Measurements from ENCODE around the gene LHFPL4. TPM values are rescaled to one million over a fixed set of nuclear protein-coding genes. Genes with fewer than 3 reads are reported as not detected.

LHFPL4 gene
- total and polyA plus RNA-seq, 2 of the 4 experiments (the other 2 are of a cell fraction): not detected

- Histone ChIP-seq H2BK20ac (ENCODE audit: low read depth, low read length) (no peak overlapping the region), H2BK15ac (ENCODE audit: low read depth, low read length) (no peak overlapping the region), H3K4me1 (ENCODE audit: control insufficient read depth, insufficient read depth, low read length) (no peaks in the 10 kb centered on the region), H3K9me1 (ENCODE audit: insufficient read depth, low read length) (no peaks in the 10 kb centered on the region), H3K4me3 (ENCODE audit: insufficient read depth, low read depth, low read length) (no peak overlapping the region), H4K20me1 (ENCODE audit: insufficient read depth, low read length) (no peaks in the 10 kb centered on the region), H3K27me3 (ENCODE audit: control insufficient read depth, insufficient read depth, low read length) (no peaks in the 10 kb centered on the region), H4K8ac (ENCODE audit: low read depth in 2 of 2, low read length in 2 of 2) (no peak overlapping the region), H3K14ac (replicated peaks; ENCODE audit: low read depth, low read length) (no peak overlapping the region), H2AFZ (replicated peaks; ENCODE audit: low read length, poor library complexity) (no peak overlapping the region), H3K9ac (ENCODE audit: low read depth, low read length) (no peak overlapping the region), H2BK120ac (ENCODE audit: low read depth, low read length) (no peak overlapping the region), H4K91ac (ENCODE audit: insufficient read depth, low read depth, low read length) (no peak overlapping the region), H3K27ac (ENCODE audit: insufficient read depth, low read length) (no peak overlapping the region), H3K18ac (ENCODE audit: low read depth, low read length) (no peak overlapping the region), H3K4me2 (ENCODE audit: low read depth, low read length) (no peak overlapping the region), H3K23ac (ENCODE audit: low read depth, low read length) (no peak overlapping the region), H2BK5ac (ENCODE audit: low read depth, low read length, poor library complexity, severe bottlenecking) (no peak overlapping the region), H3K36me3 (ENCODE audit: control insufficient read depth, insufficient read depth, low read length) (no peaks in the 10 kb centered on the region), H3K79me1 (ENCODE audit: low read depth in 1 of 2, low read length in 2 of 2) (no peaks in the 10 kb centered on the region), H3K4ac (ENCODE audit: low read depth, low read length) (no peak overlapping the region), H3K56ac (ENCODE audit: extremely low read depth, insufficient read depth, low read length) (no peak overlapping the region), H2AK5ac (ENCODE audit: low read depth, low read length) (no peak overlapping the region), H3K9me3 (ENCODE audit: control insufficient read depth, insufficient read depth, low read length) (no peaks in the 10 kb centered on the region), H4K5ac (ENCODE audit: low read depth, low read length) (no peak overlapping the region), H2AK9ac (replicated peaks; ENCODE audit: low read depth, low read length, poor library complexity) (no peak overlapping the region)
- no peak for ATAC-seq (ENCODE audit: low read depth)
- dilution Hi-C loops (cut with HindIII; ENCODE audit: low sequenced_read_pairs, unreplicated experiment): no loop called here
- ChIA-PET POLR2A (ENCODE audit: unreplicated experiment) (no interaction called here), CTCF (no interaction called here)
- DNase-seq: no peak
- peak; percentile 47; the same call in 1 of the 2 replicates for TF ChIP-seq NFE2L2 (IDR thresholded peaks at IDR 0.05; ENCODE audit: low read depth, low read length)
- no peak for TF ChIP-seq USF2 (IDR thresholded peaks at IDR 0.05; ENCODE audit: low read depth, low read length)
- WGBS, 2 experiments (ENCODE audit: extremely low coverage in 2 of 2, insufficient read length in 1 of 2): 38% methylated on average over 1 of the region's 1 CpG; no CpG with 5 or more reads in 1 of the 2 experiments
- intact Hi-C loops (cut with micrococcal nuclease): no loop called here
- in situ Hi-C loops (cut with MboI; ENCODE audit: low sequenced_read_pairs): no loop called here
- no TSS peak for BruUV-seq (replicated peaks)
Measured at GRCh38 chr3:9569054-9569453, 15.4 kb upstream of the LHFPL4 start.
